Suppressor macrophage treated with lipopolysaccharide for 1 hour (primary cell): Measurements from ENCODE around the gene ZNF385B.

Experiments used
- DNase-seq, 3 donors: peaks; one replicate each; pipeline ENCODE4 v3.0.0-alpha.2; 2020 to 2022

ZNF385B gene

GRCh38 chr2:179578171-179578916, 283.1 kb downstream of the ZNF385B start:
- no peak for DNase-seq

GRCh38 chr2:179574061-179574519, 287.3 kb downstream of the ZNF385B start:
- DNase-seq = no peak

GRCh38 chr2:179572544-179572943, 288.9 kb downstream of the ZNF385B start:
- no peak for DNase-seq

GRCh38 chr2:179571721-179572120, 289.7 kb downstream of the ZNF385B start:
- DNase-seq = no peak

GRCh38 chr2:179571252-179571651, 290.2 kb downstream of the ZNF385B start:
- DNase-seq = no peak

- no peak for DNase-seq
Measured at GRCh38 chr2:179569831-179570233, 291.6 kb downstream of the ZNF385B start.

GRCh38 chr2:179565807-179566206, 295.6 kb downstream of the ZNF385B start:
- DNase-seq = no peak

- DNase-seq = no peak
Measured at GRCh38 chr2:179562330-179562885, 299.0 kb downstream of the ZNF385B start.

- no peak for DNase-seq
Measured at GRCh38 chr2:179561702-179562101, 299.7 kb downstream of the ZNF385B start.

GRCh38 chr2:179560257-179560735, 301.1 kb downstream of the ZNF385B start:
- DNase-seq = no peak

- DNase-seq = no peak
Measured at GRCh38 chr2:179559108-179559806, 302.2 kb downstream of the ZNF385B start.

GRCh38 chr2:179558010-179558934, 303.1 kb downstream of the ZNF385B start:
- no peak for DNase-seq

- DNase-seq = no peak
Measured at GRCh38 chr2:179556425-179556824, 305.0 kb downstream of the ZNF385B start.

GRCh38 chr2:179555691-179556283, 305.6 kb downstream of the ZNF385B start:
- no peak for DNase-seq

- no peak for DNase-seq
Measured at GRCh38 chr2:179554639-179555386, 306.6 kb downstream of the ZNF385B start.

- DNase-seq = no peak
Measured at GRCh38 chr2:179553382-179553781, 308.0 kb downstream of the ZNF385B start.

GRCh38 chr2:179551539-179552045, 309.8 kb downstream of the ZNF385B start:
- DNase-seq = no peak

- no peak for DNase-seq
Measured at GRCh38 chr2:179550849-179551248, 310.6 kb downstream of the ZNF385B start.

GRCh38 chr2:179550214-179550613, 311.2 kb downstream of the ZNF385B start:
- DNase-seq = no peak

- no peak for DNase-seq
Measured at GRCh38 chr2:179546656-179547055, 314.8 kb downstream of the ZNF385B start.

- no peak for DNase-seq
Measured at GRCh38 chr2:179545024-179545423, 316.4 kb downstream of the ZNF385B start.
